ENCODE measurements around the gene LAMB4. TPM values are rescaled to one million over a fixed set of nuclear protein-coding genes. Genes with fewer than 3 reads are reported as not detected.

The LAMB4 gene
- total and polyA plus RNA-seq, 2 of the 8 experiments (the other 6 are each of a cell fraction or from before 2014, with no cell fraction given): not detected

- H3K9me3 ChIP-seq (ENCODE audit: insufficient read depth in 2 of 2, low read depth in 1 of 2, low read length in 1 of 2): no peaks in the 10 kb centered on the region
- H3K27ac ChIP-seq (ENCODE audit: low read depth, low read length): no peak overlapping the region
- no peak overlapping the region for H2AFZ ChIP-seq (ENCODE audit: low read length)
- ChIA-PET POLR2A (ENCODE audit: partially characterized antibody) (no interaction called here), CTCF (ENCODE audit: partially characterized antibody) (interaction anchor here (0.8 to 1.2 kb wide), 3 partner anchors 21 to 142 kb away, joined by 3 read pairs; no protein-coding TSS in a partner anchor)
- H3K9ac ChIP-seq (replicated peaks in 1 of 4; ENCODE audit: extremely low read depth in 1 of 4, low read depth in 3 of 4, low read length in 3 of 4): no peak overlapping the region
- no peak overlapping the region for H3K23ac ChIP-seq (ENCODE audit: insufficient read length)
- no peak overlapping the region for H3K14ac ChIP-seq (ENCODE audit: insufficient read length)
- TF ChIP-seq EP300 (IDR thresholded peaks at IDR 0.05; ENCODE audit: borderline replicate concordance in 1 of 2, low read depth in 2 of 2, low read length in 2 of 2): no peak
- no peak for TF ChIP-seq GTF2F1 (IDR thresholded peaks at IDR 0.05; ENCODE audit: borderline replicate concordance, low read depth, low read length)
- TF ChIP-seq KDM5A (IDR thresholded peaks at IDR 0.05; ENCODE audit: low read length): no peak
- TF ChIP-seq CBX8 (IDR thresholded peaks at IDR 0.05; ENCODE audit: borderline replicate concordance, low read depth, low read length): no peak
- no peak for TF ChIP-seq TEAD4 (IDR thresholded peaks at IDR 0.05; ENCODE audit: low read depth, low read length)
- no peak for TF ChIP-seq CTBP2 (IDR thresholded peaks at IDR 0.05; ENCODE audit: borderline replicate concordance, insufficient read depth, insufficient read length, low read length)
- no peak for TF ChIP-seq HDAC6 (IDR thresholded peaks at IDR 0.05; ENCODE audit: low read depth, low read length)
- TF ChIP-seq GABPA (IDR thresholded peaks at IDR 0.05; ENCODE audit: borderline replicate concordance, insufficient read depth, low read length): no peak
- TF ChIP-seq HDAC2 (IDR thresholded peaks at IDR 0.05; ENCODE audit: borderline replicate concordance in 1 of 2, low read depth in 2 of 2, low read length in 2 of 2): no peak
- no peak for TF ChIP-seq SAP30 (IDR thresholded peaks at IDR 0.05; ENCODE audit: insufficient read depth, insufficient replicate concordance, low read length)
- no peak for TF ChIP-seq SP2 (IDR thresholded peaks at IDR 0.05; ENCODE audit: low read length)
- no peak for TF ChIP-seq EZH2 (IDR thresholded peaks at IDR 0.05; ENCODE audit: low read depth, low read length, severe bottlenecking)
- no peak overlapping the region for H2BK12ac ChIP-seq (ENCODE audit: low read depth, low read length)
- no peak overlapping the region for H2BK120ac ChIP-seq (replicated peaks; ENCODE audit: low read depth, low read length)
- H2BK20ac ChIP-seq (ENCODE audit: low read length): no peak overlapping the region
- H3K4me1 ChIP-seq (replicated peaks in 1 of 4; ENCODE audit: control insufficient read depth in 3 of 4, insufficient read depth in 4 of 4, low read length in 3 of 4): no peaks in the 10 kb centered on the region
- H2BK15ac ChIP-seq (ENCODE audit: low read length): no peak overlapping the region
- H3K79me1 ChIP-seq (ENCODE audit: low read depth, low read length): no peaks in the 10 kb centered on the region
- no peaks in the 10 kb centered on the region for H3K79me2 ChIP-seq (ENCODE audit: control insufficient read depth in 1 of 2, insufficient read depth in 2 of 2, low read length in 2 of 2)
- no peak overlapping the region for H2BK5ac ChIP-seq (ENCODE audit: low read depth, low read length)
- FAIRE-seq (no peak), DNase-seq (ENCODE audit: low read depth in 1 of 2, low spot score in 2 of 2) (no peak)
- no peak overlapping the region for H4K8ac ChIP-seq (ENCODE audit: extremely low read depth, insufficient read depth, low read length)
- H3K27me3 ChIP-seq (replicated peaks in 1 of 4; ENCODE audit: control insufficient read depth in 3 of 4, extremely low read depth in 1 of 4, insufficient read depth in 3 of 4, low read length in 3 of 4): no peaks in the 10 kb centered on the region
- no peak overlapping the region for H2AK5ac ChIP-seq (ENCODE audit: low read depth, low read length)
- H3K4me2 ChIP-seq (ENCODE audit: insufficient read depth in 1 of 2, low read depth in 2 of 2, low read length in 2 of 2): no peak overlapping the region
- 80% methylated on average over 1 of the region's 1 CpG; no CpG with 5 or more reads in 1 of the 2 experiments for WGBS, 2 experiments (ENCODE audit: extremely low coverage in 1 of 2, insufficient coverage in 1 of 2, insufficient read length in 1 of 2, insufficient replicate concordance in 2 of 2, low coverage in 1 of 2, low lambda C conversion rate in 2 of 2, missing lambda C conversion rate in 1 of 2)
- H3K23me2 ChIP-seq (ENCODE audit: low read depth, low read length): no peaks in the 10 kb centered on the region
- H3K4ac ChIP-seq (replicated peaks; ENCODE audit: insufficient read length, low read depth, low read length): no peak overlapping the region
- H4K5ac ChIP-seq (ENCODE audit: insufficient read length, low read depth, low read length): no peak overlapping the region
- H4K20me1 ChIP-seq (replicated peaks in 1 of 2; ENCODE audit: control insufficient read depth in 1 of 2, insufficient read depth in 2 of 2, low read length in 2 of 2): no peaks in the 10 kb centered on the region
- no peak overlapping the region for H3K18ac ChIP-seq (ENCODE audit: extremely low read depth, low read length)
- H3K56ac ChIP-seq (replicated peaks; ENCODE audit: insufficient read length, low read depth, low read length): no peak overlapping the region
- H3K4me3 ChIP-seq (ENCODE audit: extremely low read depth in 1 of 4, insufficient read depth in 2 of 4, low read depth in 3 of 4, low read length in 4 of 4): no peak overlapping the region
- H3K36me3 ChIP-seq (ENCODE audit: control insufficient read depth in 2 of 4, insufficient read depth in 4 of 4, low read length in 3 of 4): no peaks in the 10 kb centered on the region
- no peak overlapping the region for H4K91ac ChIP-seq (replicated peaks; ENCODE audit: insufficient read length, low read length)
These were observed 40.8 kb downstream of the LAMB4 start for GRCh38 chr7:108089381-108089780.

All from H1 (cell line).